Activated CD4-positive, alpha-beta T cell treated with anti-CD3 and anti-CD28 coated beads, Interleukin-10, Interleukin-2, amounts not matched to agents 100 ng/mL and 50 ng/mL, durations not matched to agents 16 hours and 8 hours (primary cell): ENCODE data around the gene RAVER1.
"Not testable (repeated sequence)": the region's sequence is repeated elsewhere in the genome, so short reads cannot be mapped to it uniquely, and the experiment has no call there.

Experiments
- DNase-seq: peaks from one replicate; pipeline ENCODE4 v3.0.0-alpha.2; 2020

Gene RAVER1

GRCh38 chr19:10289836-10290356 lies 43.4 kb downstream of the RAVER1 start, which contains the start of gene ICAM5:
Gene ICAM5 (plus strand): TSS chr19:10289952. CDS start chr19:10290044, 92 bp downstream.
- no peak for DNase-seq

- DNase-seq = peak; percentile 77
Observed at GRCh38 chr19:10289167-10289835, 44.0 kb downstream of the RAVER1 start.

GRCh38 chr19:10288662-10289166 lies 44.6 kb downstream of the RAVER1 start:
- DNase-seq = peak; percentile 68

- DNase-seq = peak; percentile 57
Observed at GRCh38 chr19:10286803-10287737, 46.3 kb downstream of the RAVER1 start, which contains the start of gene ICAM4. Gene ICAM4 (plus strand): TSS chr19:10286955. CDS start chr19:10287013, 58 bp downstream.

GRCh38 chr19:10285393-10285792 lies 47.9 kb downstream of the RAVER1 start:
- DNase-seq = no peak

GRCh38 chr19:10284960-10285278 lies 48.4 kb downstream of the RAVER1 start:
- no peak for DNase-seq

GRCh38 chr19:10284065-10284959 lies 49.0 kb downstream of the RAVER1 start:
- no peak for DNase-seq

- no peak for DNase-seq
Observed at GRCh38 chr19:10283301-10284064, 49.8 kb downstream of the RAVER1 start.

GRCh38 chr19:10282043-10282442 lies 51.3 kb downstream of the RAVER1 start:
- not testable (repeated sequence) for DNase-seq

GRCh38 chr19:10279737-10280442 lies 53.4 kb downstream of the RAVER1 start:
- DNase-seq = no peak

- no peak for DNase-seq
Observed at GRCh38 chr19:10278935-10279334, 54.4 kb downstream of the RAVER1 start.

- DNase-seq = no peak
Observed at GRCh38 chr19:10277795-10278589, 55.3 kb downstream of the RAVER1 start.

GRCh38 chr19:10274589-10274988 lies 58.7 kb downstream of the RAVER1 start:
- no peak for DNase-seq

GRCh38 chr19:10271543-10272086 lies 61.7 kb downstream of the RAVER1 start:
- DNase-seq = peak; percentile 53

- peak; percentile 90 for DNase-seq
Observed at GRCh38 chr19:10270616-10271394, 62.5 kb downstream of the RAVER1 start, which contains the start of gene ICAM1. Gene ICAM1 (plus strand): TSS chr19:10271120. CDS start chr19:10271160, 40 bp downstream.

GRCh38 chr19:10270180-10270615 lies 63.1 kb downstream of the RAVER1 start:
- DNase-seq = peak; percentile 86

- peak; percentile 92 for DNase-seq
Observed at GRCh38 chr19:10269333-10270179, 63.8 kb downstream of the RAVER1 start.

- no peak for DNase-seq
Observed at GRCh38 chr19:10268071-10268470, 65.3 kb downstream of the RAVER1 start.
